Mesenchymal stem cell (in vitro differentiated cells and primary cell): ENCODE measurements around the gene CTDNEP1.

Experiments used
- DNase-seq: peaks from one replicate; pipeline ENCODE4 v3.0.0-alpha.2; 2013
- H2AFZ ChIP-seq: one replicate; pipeline ENCODE4 v1.6.1; 2013; ENCODE audit warnings: low read depth, mild to moderate bottlenecking, control low read depth, inconsistent platforms, low read length, moderate library complexity
- H2AK5ac ChIP-seq: 2 replicates; pipeline ENCODE4 v1.6.1; 2013; ENCODE audit warnings: low read length, moderate library complexity, mild to moderate bottlenecking, inconsistent platforms; ENCODE audit not compliant: severe bottlenecking
- H2BK120ac ChIP-seq: one replicate; pipeline ENCODE4 v1.6.1; 2013; ENCODE audit warnings: low read depth, mild to moderate bottlenecking, inconsistent platforms, low read length, moderate library complexity
- H2BK12ac ChIP-seq, 2 experiments: one replicate each; pipeline ENCODE4 v1.6.1; 2013; ENCODE audit warnings: inconsistent platforms in 2 of 2, low read length in 2 of 2, mild to moderate bottlenecking in 2 of 2, moderate library complexity in 2 of 2, control low read depth in 1 of 2
- H2BK15ac ChIP-seq: one replicate; pipeline ENCODE4 v1.6.1; 2013; ENCODE audit warnings: mild to moderate bottlenecking, low read depth, inconsistent platforms; ENCODE audit not compliant: poor library complexity, severe bottlenecking
- H2BK5ac ChIP-seq: 2 replicates; pipeline ENCODE4 v1.6.1; 2013; ENCODE audit warnings: low read depth, mild to moderate bottlenecking, low read length, control low read depth, inconsistent platforms; ENCODE audit not compliant: poor library complexity, severe bottlenecking
- H3K14ac ChIP-seq, 2 experiments: one replicate each; pipeline ENCODE4 v1.6.1; 2013; ENCODE audit warnings: inconsistent platforms in 2 of 2, low read length in 2 of 2, control low read depth in 1 of 2, mild to moderate bottlenecking in 1 of 2, moderate library complexity in 1 of 2
- H3K18ac ChIP-seq, 2 experiments: one replicate each; pipeline ENCODE4 v1.6.1; 2013; ENCODE audit warnings: inconsistent platforms in 2 of 2, low read length in 2 of 2, control low read depth in 1 of 2, low read depth in 1 of 2, mild to moderate bottlenecking in 1 of 2
- H3K23ac ChIP-seq, 2 experiments: one replicate each; pipeline ENCODE4 v1.6.1; 2013; ENCODE audit warnings: inconsistent platforms in 2 of 2, low read length in 2 of 2, mild to moderate bottlenecking in 2 of 2, moderate library complexity in 2 of 2, control low read depth in 1 of 2
- H3K27ac ChIP-seq: 2 replicates; pipeline ENCODE4 v1.5.1; 2013; ENCODE audit warnings: mild to moderate bottlenecking, moderate library complexity, low read length, control low read depth, inconsistent platforms; ENCODE audit not compliant: poor library complexity, severe bottlenecking
- H3K27me3 ChIP-seq, 2 experiments: 2 replicates each; pipeline versions ENCODE4 v1.6.1 to v1.7.0; 2013; ENCODE audit warnings: low read length in 2 of 2, mild to moderate bottlenecking in 2 of 2, moderate library complexity in 2 of 2, control low read depth in 1 of 2, inconsistent platforms in 1 of 2; ENCODE audit not compliant: control insufficient read depth in 1 of 2, insufficient read depth in 1 of 2
- H3K36me3 ChIP-seq, 2 experiments: 2 replicates each; pipeline versions ENCODE4 v1.6.1 to v1.7.0; 2013; ENCODE audit warnings: low read length in 2 of 2, control low read depth in 1 of 2, inconsistent platforms in 1 of 2, low read depth in 1 of 2, mild to moderate bottlenecking in 1 of 2; ENCODE audit not compliant: insufficient read depth in 2 of 2, control insufficient read depth in 1 of 2
- H3K4ac ChIP-seq, 2 experiments: one replicate each; pipeline ENCODE4 v1.6.1; 2013; ENCODE audit warnings: inconsistent platforms in 2 of 2, low read length in 2 of 2, mild to moderate bottlenecking in 2 of 2, moderate library complexity in 2 of 2, control low read depth in 1 of 2, low read depth in 1 of 2
- H3K4me1 ChIP-seq: 2 replicates; pipeline ENCODE4 v1.6.1; 2013; ENCODE audit warnings: low read depth, low read length, control low read depth; ENCODE audit not compliant: control insufficient read depth, insufficient read depth
- H3K4me2 ChIP-seq: 2 replicates; pipeline ENCODE4 v1.6.1; 2013; ENCODE audit warnings: low read length, mild to moderate bottlenecking, inconsistent platforms; ENCODE audit not compliant: poor library complexity, severe bottlenecking
- H3K4me3 ChIP-seq, 2 experiments: 2 replicates each; pipeline versions ENCODE4 v1.5.1 to v1.7.0; 2013; ENCODE audit warnings: low read length in 2 of 2, mild to moderate bottlenecking in 2 of 2, control low read depth in 1 of 2, low read depth in 1 of 2; ENCODE audit not compliant: insufficient read depth in 1 of 2
- H3K79me1 ChIP-seq: replicated peaks from 2 replicates; pipeline ENCODE4 v1.6.1; 2013; ENCODE audit warnings: mild to moderate bottlenecking, control low read depth, low read length, inconsistent platforms; ENCODE audit not compliant: poor library complexity, severe bottlenecking
- H3K9ac ChIP-seq: 2 replicates; pipeline ENCODE4 v1.7.0; 2013; ENCODE audit warnings: mild to moderate bottlenecking, low read length, moderate library complexity
- H3K9me3 ChIP-seq: 2 replicates; pipeline ENCODE4 v1.7.0; 2013; ENCODE audit warnings: mild to moderate bottlenecking, low read length; ENCODE audit not compliant: control insufficient read depth
- H4K8ac ChIP-seq: one replicate; pipeline ENCODE4 v1.6.1; 2013; ENCODE audit warnings: inconsistent platforms, mild to moderate bottlenecking, low read length, moderate library complexity
- H4K91ac ChIP-seq: one replicate; pipeline ENCODE4 v1.6.1; 2013; ENCODE audit warnings: mild to moderate bottlenecking, low read length, inconsistent platforms
- WGBS: methylation state at CpG from one replicate; pipeline ENCODE4 v1.1.7; 2013; ENCODE audit warnings: mixed read lengths; 5-methylcytosine and 5-hydroxymethylcytosine counted together

Gene CTDNEP1

GRCh38 chr17:7250695-7251627, 573 bp downstream of the CTDNEP1 start:
- peaks cover 22 to 32% of the 10 kb centered on the region in 2 experiments for H3K36me3 ChIP-seq
- peak overlapping the region; percentile 96 for H2BK120ac ChIP-seq
- peak overlapping the region; percentile 97 for H3K9ac ChIP-seq
- H2BK5ac ChIP-seq, result peak overlapping the region; percentile 97
- peak overlapping the region in 1 of 2 experiments; percentile 10 for H2BK12ac ChIP-seq
- peak overlapping the region; percentile 43 to 68 for H3K14ac ChIP-seq
- DNase-seq, result peak; percentile 40
- H3K27me3 ChIP-seq, result no peaks in the 10 kb centered on the region
- WGBS, result under 1% methylated on average over 55 of the region's 55 CpGs
- peak overlapping the region; percentile 93 for H3K4me2 ChIP-seq
- H3K23ac ChIP-seq, result no peak overlapping the region
- H3K27ac ChIP-seq, result peak overlapping the region; percentile 61
- H3K79me1 ChIP-seq, result peaks cover 13% of the 10 kb centered on the region
- no peaks in the 10 kb centered on the region for H3K9me3 ChIP-seq
- H2AFZ ChIP-seq, result no peak overlapping the region
- no peak overlapping the region for H2BK15ac ChIP-seq
- no peak overlapping the region for H2AK5ac ChIP-seq
- peak overlapping the region; percentile 85 to 90 for H3K4me3 ChIP-seq
- H4K91ac ChIP-seq, result peak overlapping the region; percentile 97
- peak overlapping the region; percentile 89 to 96 for H3K18ac ChIP-seq
- H3K4me1 ChIP-seq, result peaks cover 15% of the 10 kb centered on the region
- H4K8ac ChIP-seq, result peak overlapping the region; percentile 96
- H3K4ac ChIP-seq, result peak overlapping the region; percentile 73 to 97

DNA sequence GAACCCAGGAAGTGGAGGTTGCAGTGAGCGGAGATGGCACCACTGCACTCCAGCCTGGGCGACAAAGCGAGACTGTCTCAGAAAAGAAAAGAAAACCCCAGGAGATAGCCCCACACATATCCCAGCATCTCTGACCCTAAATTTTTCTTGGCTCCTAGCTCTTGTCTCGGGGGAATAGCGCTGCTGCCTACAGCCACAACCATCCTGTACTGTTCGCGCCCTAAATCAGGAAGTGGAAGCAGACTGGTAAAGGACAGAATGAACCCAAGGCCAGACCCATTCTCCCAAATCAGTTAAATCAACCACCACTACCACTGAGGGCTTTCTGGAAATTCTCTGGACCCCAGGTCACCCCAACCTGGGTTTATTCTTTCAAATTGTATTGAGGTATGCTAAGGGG, 1.7 kb downstream of the CTDNEP1 start:
- Histone ChIP-seq H4K91ac (no peak overlapping the region), H3K4me1 (peaks cover 15% of the 10 kb centered on the region), H4K8ac (no peak overlapping the region), H3K4ac (no peak overlapping the region), H2BK5ac (no peak overlapping the region), H3K9ac (peak overlapping the region; percentile 97), H2AK5ac (no peak overlapping the region), H3K79me1 (peaks cover 13% of the 10 kb centered on the region), H3K27me3 (no peaks in the 10 kb centered on the region), H3K9me3 (no peaks in the 10 kb centered on the region), H3K4me2 (peak overlapping the region; percentile 93), H3K23ac (no peak overlapping the region), H2BK15ac (no peak overlapping the region), H2BK12ac (no peak overlapping the region), H3K18ac (no peak overlapping the region), H3K27ac (no peak overlapping the region), H3K36me3 (peaks cover 19 to 28% of the 10 kb centered on the region in 2 experiments), H2BK120ac (no peak overlapping the region), H3K4me3 (peak overlapping the region in 1 of 2 experiments; percentile 85), H3K14ac (no peak overlapping the region), H2AFZ (no peak overlapping the region)
- DNase-seq, result no peak
- 97% methylated on average over 7 of the region's 7 CpGs for WGBS

DNA sequence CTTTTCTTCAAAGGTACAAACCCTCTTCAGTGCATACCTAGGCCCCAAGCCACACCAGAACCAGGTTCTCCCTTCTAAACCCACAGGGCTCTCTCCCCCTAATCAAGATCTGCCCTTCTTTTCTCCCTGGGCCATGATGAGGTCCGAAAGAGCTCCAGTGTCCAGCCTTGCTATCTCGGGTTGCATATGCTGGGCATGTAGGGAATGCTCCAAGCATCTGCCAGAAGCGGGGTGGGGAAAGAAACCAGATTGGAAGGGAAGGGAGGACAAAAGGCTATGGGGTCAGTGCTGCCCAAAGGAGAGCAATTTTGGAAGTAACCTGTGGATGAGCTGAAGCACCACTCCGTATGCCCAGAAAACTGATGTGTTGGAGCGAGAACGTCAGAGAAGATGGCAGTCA, 2.3 kb downstream of the CTDNEP1 start:
- Histone ChIP-seq H3K4me1 (peaks cover 15% of the 10 kb centered on the region), H3K9ac (peak overlapping the region; percentile 43), H2BK15ac (no peak overlapping the region), H2BK5ac (no peak overlapping the region), H2AFZ (no peak overlapping the region), H3K23ac (no peak overlapping the region), H3K27ac (no peak overlapping the region), H3K27me3 (no peaks in the 10 kb centered on the region), H2BK12ac (no peak overlapping the region), H3K9me3 (no peaks in the 10 kb centered on the region), H3K4ac (no peak overlapping the region), H3K79me1 (peaks cover 11% of the 10 kb centered on the region), H3K18ac (no peak overlapping the region), H3K14ac (no peak overlapping the region), H2BK120ac (no peak overlapping the region), H4K8ac (no peak overlapping the region), H4K91ac (no peak overlapping the region), H3K4me2 (no peak overlapping the region), H3K4me3 (peak overlapping the region in 1 of 2 experiments; percentile 14), H2AK5ac (no peak overlapping the region), H3K36me3 (peaks cover 19 to 28% of the 10 kb centered on the region in 2 experiments)
- DNase-seq, result no peak
- 92% methylated on average over 6 of the region's 6 CpGs for WGBS

DNA sequence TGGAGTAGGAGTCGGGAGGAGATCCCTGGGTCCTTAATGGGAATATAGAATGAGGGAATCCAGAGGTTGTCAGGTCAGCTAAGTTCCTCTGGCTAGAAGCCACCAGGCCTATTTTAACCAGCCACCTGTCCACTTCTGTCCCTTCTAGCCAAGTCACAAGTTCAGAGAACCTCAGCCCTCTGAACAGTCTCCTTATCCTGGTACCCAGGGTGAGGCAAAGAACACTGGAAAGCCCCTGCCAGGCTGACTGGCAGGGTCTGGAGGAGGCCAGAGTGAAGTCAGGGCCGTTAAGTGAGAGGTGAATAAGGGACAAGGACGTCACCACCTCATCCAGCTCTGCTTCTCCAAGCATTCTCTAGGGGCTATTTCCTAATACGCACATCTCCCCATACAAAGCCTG, 2.7 kb downstream of the CTDNEP1 start:
- H3K18ac ChIP-seq, result no peak overlapping the region
- DNase-seq, result no peak
- no peak overlapping the region for H2BK12ac ChIP-seq
- H3K4me3 ChIP-seq, result no peak overlapping the region
- H3K27me3 ChIP-seq, result no peaks in the 10 kb centered on the region
- no peak overlapping the region for H2AFZ ChIP-seq
- H2BK5ac ChIP-seq, result no peak overlapping the region
- H3K14ac ChIP-seq, result no peak overlapping the region
- peaks cover 11% of the 10 kb centered on the region for H3K79me1 ChIP-seq
- peak overlapping the region; percentile 43 for H3K9ac ChIP-seq
- H4K8ac ChIP-seq, result peak overlapping the region; percentile 40
- peaks cover 16% of the 10 kb centered on the region for H3K4me1 ChIP-seq
- no peak overlapping the region for H3K4ac ChIP-seq
- H3K9me3 ChIP-seq, result no peaks in the 10 kb centered on the region
- H3K36me3 ChIP-seq, result peaks cover 22 to 29% of the 10 kb centered on the region in 2 experiments
- WGBS, result 90% methylated on average over 4 of the region's 4 CpGs
- H2AK5ac ChIP-seq, result no peak overlapping the region
- no peak overlapping the region for H3K4me2 ChIP-seq
- H2BK120ac ChIP-seq, result no peak overlapping the region
- peak overlapping the region in 1 of 2 experiments; percentile 41 for H3K23ac ChIP-seq
- no peak overlapping the region for H3K27ac ChIP-seq
- no peak overlapping the region for H2BK15ac ChIP-seq
- no peak overlapping the region for H4K91ac ChIP-seq
